Measurements from ENCODE around the gene SLC9A9. TPM values are rescaled to one million over a fixed set of nuclear protein-coding genes. Genes with fewer than 3 reads are reported as not detected.

The SLC9A9 gene
- total RNA-seq, 2 donors from 2014 or later: 1.3 to 3.7 TPM

GRCh38 chr3:143749926-143750325 lies 98.3 kb downstream of the SLC9A9 start:
- TF ChIP-seq, protein P1, sequence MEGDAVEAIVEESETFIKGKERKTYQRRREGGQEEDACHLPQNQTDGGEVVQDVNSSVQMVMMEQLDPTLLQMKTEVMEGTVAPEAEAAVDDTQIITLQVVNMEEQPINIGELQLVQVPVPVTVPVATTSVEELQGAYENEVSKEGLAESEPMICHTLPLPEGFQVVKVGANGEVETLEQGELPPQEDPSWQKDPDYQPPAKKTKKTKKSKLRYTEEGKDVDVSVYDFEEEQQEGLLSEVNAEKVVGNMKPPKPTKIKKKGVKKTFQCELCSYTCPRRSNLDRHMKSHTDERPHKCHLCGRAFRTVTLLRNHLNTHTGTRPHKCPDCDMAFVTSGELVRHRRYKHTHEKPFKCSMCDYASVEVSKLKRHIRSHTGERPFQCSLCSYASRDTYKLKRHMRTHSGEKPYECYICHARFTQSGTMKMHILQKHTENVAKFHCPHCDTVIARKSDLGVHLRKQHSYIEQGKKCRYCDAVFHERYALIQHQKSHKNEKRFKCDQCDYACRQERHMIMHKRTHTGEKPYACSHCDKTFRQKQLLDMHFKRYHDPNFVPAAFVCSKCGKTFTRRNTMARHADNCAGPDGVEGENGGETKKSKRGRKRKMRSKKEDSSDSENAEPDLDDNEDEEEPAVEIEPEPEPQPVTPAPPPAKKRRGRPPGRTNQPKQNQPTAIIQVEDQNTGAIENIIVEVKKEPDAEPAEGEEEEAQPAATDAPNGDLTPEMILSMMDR (conservative IDR thresholded peaks at IDR 0.05): no peak
- no peak overlapping the region for H3K4me3 ChIP-seq (ENCODE audit: low read length)
- Mint-ChIP-seq H3K27ac (no peak overlapping the region), H3K4me1 (peaks cover 9% of the 10 kb centered on the region), H3K4me3 (no peak overlapping the region), H3K9me3 (no peaks in the 10 kb centered on the region), H3K27me3 (ENCODE audit: insufficient read depth) (no peaks in the 10 kb centered on the region), H3K36me3 (ENCODE audit: low read depth) (no peaks in the 10 kb centered on the region)
- no peaks in the 10 kb centered on the region for H3K4me1 ChIP-seq (ENCODE audit: control insufficient read depth, insufficient read depth, low read length)
- H3K27me3 ChIP-seq (ENCODE audit: control insufficient read depth, insufficient read depth, low read length, poor library complexity, severe bottlenecking): no peaks in the 10 kb centered on the region
- no peak overlapping the region for H3K9ac ChIP-seq (ENCODE audit: extremely low read depth, low read length, poor library complexity, severe bottlenecking)
- H3K9me3 ChIP-seq (ENCODE audit: control insufficient read depth, low read length): no peaks in the 10 kb centered on the region
- DNase-seq: no peak
- no peak overlapping the region for H3K27ac ChIP-seq (ENCODE audit: low read depth, low read length)
- 90 to 95% methylated on average over 2 to 5 of the region's 5 CpGs for WGBS, 2 experiments (ENCODE audit: insufficient coverage in 1 of 2, insufficient read length in 1 of 2)
- H3K36me3 ChIP-seq (ENCODE audit: control insufficient read depth, insufficient read depth, low read length): no peaks in the 10 kb centered on the region

GRCh38 chr3:143737065-143737464 lies 111.2 kb downstream of the SLC9A9 start:
- 93 to 100% methylated on average over 1 to 2 of the region's 2 CpGs for WGBS, 2 experiments (ENCODE audit: insufficient coverage in 1 of 2, insufficient read length in 1 of 2)
- H3K27me3 Mint-ChIP-seq (ENCODE audit: insufficient read depth): no peaks in the 10 kb centered on the region
- no peak overlapping the region for H3K4me3 Mint-ChIP-seq
- H3K4me1 ChIP-seq (ENCODE audit: control insufficient read depth, insufficient read depth, low read length): no peaks in the 10 kb centered on the region
- H3K4me1 Mint-ChIP-seq: no peaks in the 10 kb centered on the region
- peaks cover 13% of the 10 kb centered on the region for H3K9me3 ChIP-seq (ENCODE audit: control insufficient read depth, low read length)
- peaks cover 1% of the 10 kb centered on the region for H3K36me3 Mint-ChIP-seq (ENCODE audit: low read depth)
- no peak overlapping the region for H3K27ac ChIP-seq (ENCODE audit: low read depth, low read length)
- TF ChIP-seq, protein P1 (conservative IDR thresholded peaks at IDR 0.05): no peak
- no peak overlapping the region for H3K27ac Mint-ChIP-seq
- peaks cover 8% of the 10 kb centered on the region for H3K9me3 Mint-ChIP-seq
- H3K36me3 ChIP-seq (ENCODE audit: control insufficient read depth, insufficient read depth, low read length): no peaks in the 10 kb centered on the region
- H3K27me3 ChIP-seq (ENCODE audit: control insufficient read depth, insufficient read depth, low read length, poor library complexity, severe bottlenecking): no peaks in the 10 kb centered on the region
- DNase-seq: no peak
- H3K9ac ChIP-seq (ENCODE audit: extremely low read depth, low read length, poor library complexity, severe bottlenecking): no peak overlapping the region
- H3K4me3 ChIP-seq (ENCODE audit: low read length): no peak overlapping the region

- Histone ChIP-seq H3K9ac (ENCODE audit: extremely low read depth, low read length, poor library complexity, severe bottlenecking) (no peak overlapping the region), H3K27ac (ENCODE audit: low read depth, low read length) (no peak overlapping the region), H3K27me3 (ENCODE audit: control insufficient read depth, insufficient read depth, low read length, poor library complexity, severe bottlenecking) (no peaks in the 10 kb centered on the region), H3K9me3 (ENCODE audit: control insufficient read depth, low read length) (peaks cover 13% of the 10 kb centered on the region), H3K4me3 (ENCODE audit: low read length) (no peak overlapping the region), H3K36me3 (ENCODE audit: control insufficient read depth, insufficient read depth, low read length) (no peaks in the 10 kb centered on the region), H3K4me1 (ENCODE audit: control insufficient read depth, insufficient read depth, low read length) (no peaks in the 10 kb centered on the region)
- Mint-ChIP-seq H3K27ac (no peak overlapping the region), H3K36me3 (ENCODE audit: low read depth) (no peaks in the 10 kb centered on the region), H3K27me3 (ENCODE audit: insufficient read depth) (no peaks in the 10 kb centered on the region), H3K4me1 (no peaks in the 10 kb centered on the region), H3K4me3 (no peak overlapping the region), H3K9me3 (peaks cover 5% of the 10 kb centered on the region)
- TF ChIP-seq, protein P1 (conservative IDR thresholded peaks at IDR 0.05): no peak
- 73 to 93% methylated on average over 3 to 5 of the region's 5 CpGs for WGBS, 2 experiments (ENCODE audit: insufficient coverage in 1 of 2, insufficient read length in 1 of 2)
- no peak for DNase-seq
Observed at GRCh38 chr3:143736205-143736997, 111.9 kb downstream of the SLC9A9 start.
